Hepatocyte (in vitro differentiated cells): ENCODE measurements around the gene TNFRSF14. TPM values are rescaled to one million over a fixed set of nuclear protein-coding genes. Genes with fewer than 3 reads are reported as not detected.

Experiments
- DNase-seq: peaks from one replicate; pipeline ENCODE4 v3.0.0-alpha.2; 2016; ENCODE audit warnings: low spot score
- H2AFZ ChIP-seq: fragments of 200-600 bp; sonication (generic); 2 replicates; pipeline ENCODE4 v1.6.0; 2016; ENCODE audit warnings: antibody characterized with exemption, mild to moderate bottlenecking
- H3K27ac ChIP-seq: fragments of 200-600 bp; sonication (generic); 2 replicates; pipeline ENCODE4 v1.5.1; 2016; ENCODE audit warnings: mild to moderate bottlenecking
- H3K27me3 ChIP-seq: fragments of 200-600 bp; sonication (generic); 2 replicates; pipeline ENCODE4 v1.6.1; 2016
- H3K36me3 ChIP-seq: fragments of 200-600 bp; sonication (generic); replicated peaks from 2 replicates; pipeline ENCODE4 v1.5.1; 2016; ENCODE audit warnings: low read depth; ENCODE audit not compliant: insufficient read depth
- H3K4me1 ChIP-seq: fragments of 200-600 bp; sonication (generic); 2 replicates; pipeline ENCODE4 v1.5.1; 2016; ENCODE audit warnings: mild to moderate bottlenecking, moderate library complexity; ENCODE audit not compliant: insufficient read depth
- H3K4me2 ChIP-seq: fragments of 200-600 bp; sonication (generic); 2 replicates; pipeline ENCODE4 v1.6.0; 2016
- H3K4me3 ChIP-seq: fragments of 200-600 bp; sonication (generic); 2 replicates; pipeline ENCODE4 v1.5.1; 2016; ENCODE audit warnings: mild to moderate bottlenecking
- H3K79me2 ChIP-seq: fragments of 200-600 bp; sonication (generic); 2 replicates; pipeline ENCODE4 v1.6.0; 2017; ENCODE audit warnings: mild to moderate bottlenecking
- H3K9me2 ChIP-seq: fragments of 200-600 bp; sonication (generic); replicated peaks from 2 replicates; pipeline ENCODE4 v1.6.0; 2017; ENCODE audit warnings: mild to moderate bottlenecking; ENCODE audit not compliant: insufficient read depth
- H3K9me3 ChIP-seq: fragments of 200-600 bp; sonication (generic); 2 replicates; pipeline ENCODE4 v1.5.1; 2016; ENCODE audit warnings: low read depth, mild to moderate bottlenecking
- H4K20me1 ChIP-seq: fragments of 200-600 bp; sonication (generic); 2 replicates; pipeline ENCODE4 v1.6.0; 2016; ENCODE audit warnings: mild to moderate bottlenecking; ENCODE audit not compliant: insufficient read depth, poor library complexity, severe bottlenecking
- EZH2 ChIP-seq: fragments of 200-600 bp; sonication (generic); IDR thresholded peaks from 2 replicates; pipeline ENCODE4 v1.6.1; 2016; ENCODE audit warnings: antibody characterized with exemption, mild to moderate bottlenecking, borderline replicate concordance
- EZH2phosphoT487 ChIP-seq: fragments of 200-600 bp; sonication (generic); IDR thresholded peaks from one replicate; pipeline ENCODE4 v1.6.1; 2018; ENCODE audit warnings: antibody characterized with exemption, mild to moderate bottlenecking, low read depth, moderate library complexity; ENCODE audit not compliant: unreplicated experiment, severe bottlenecking
- WGBS: methylation state at CpG from one replicate; pipeline ENCODE4 v1.1.6; 2016; ENCODE audit warnings: low lambda C conversion rate; ENCODE audit errors: missing lambda C conversion rate; 5-methylcytosine and 5-hydroxymethylcytosine counted together
- polyA plus RNA-seq: library from polyadenylated mRNA; unstranded; fragments of >200 nt; fragmentation: Nextera tagmentation; extraction: Ambion mirVana; gene quantifications from 2 replicates; pipeline ENCODE4 v1.2.1, GENCODE V29; 2016
- total RNA-seq: library from RNA; depleted of rRNA; stranded (reverse); fragments of >200 nt; gene quantifications from 2 replicates; pipeline ENCODE4 v1.2.3, GENCODE V29; 2014
- TF ChIP-seq, protein P1 (sequence below): fragments of 200-600 bp; sonication (generic); IDR thresholded peaks from 2 replicates; pipeline ENCODE4 v1.5.1; 2016; ENCODE audit warnings: antibody characterized with exemption, mild to moderate bottlenecking; ENCODE audit not compliant: poor library complexity

The TNFRSF14 gene
- total and polyA plus RNA-seq, 2 experiments from 2014 or later, result 5.3 to 6.1 TPM

DNA sequence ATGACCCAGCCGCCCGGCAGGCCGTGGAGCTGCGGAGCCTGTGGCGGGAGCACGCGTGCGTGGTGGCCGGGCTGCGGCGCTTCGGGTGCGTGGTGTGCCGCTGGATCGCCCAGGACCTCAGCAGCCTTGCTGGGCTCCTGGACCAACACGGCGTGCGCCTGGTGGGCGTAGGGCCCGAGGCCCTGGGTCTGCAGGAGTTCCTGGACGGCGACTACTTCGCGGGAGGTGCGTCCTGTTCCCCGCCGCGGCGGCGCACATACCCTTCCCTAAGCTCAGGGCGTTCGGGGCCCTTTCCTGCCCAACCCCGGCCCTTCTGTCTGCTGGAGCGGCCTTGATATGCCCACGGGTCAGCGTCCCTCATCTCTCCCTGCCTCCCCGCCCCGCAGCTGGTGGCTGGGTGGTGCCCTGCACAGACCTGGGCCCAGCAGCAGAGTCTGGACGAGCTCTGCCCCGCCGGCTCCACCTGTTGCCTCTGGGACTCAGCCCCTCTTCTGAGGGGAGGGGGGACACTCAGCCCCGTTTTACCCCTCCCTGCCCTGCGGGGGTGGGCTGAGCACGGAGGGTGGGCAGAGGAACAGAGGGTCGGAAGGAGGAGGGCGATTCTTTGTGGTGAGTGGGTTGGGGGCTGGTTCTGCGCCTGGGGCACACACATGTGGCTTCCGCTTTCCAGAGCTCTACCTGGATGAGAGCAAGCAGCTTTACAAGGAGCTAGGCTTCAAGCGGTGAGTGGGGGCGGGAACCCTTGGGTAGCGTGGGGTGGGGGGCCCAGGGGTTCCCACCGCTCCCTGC is 31.1 kb downstream of the TNFRSF14 start:
- Histone ChIP-seq H3K36me3 (no peaks in the 10 kb centered on the region), H3K4me2 (peak overlapping the region; percentile 98), H3K27me3 (no peaks in the 10 kb centered on the region), H3K79me2 (peaks cover 10% of the 10 kb centered on the region), H3K4me1 (peaks cover 26% of the 10 kb centered on the region), H3K4me3 (peak overlapping the region; percentile 52), H2AFZ (peak overlapping the region; percentile 24), H3K9me3 (no peaks in the 10 kb centered on the region), H4K20me1 (no peaks in the 10 kb centered on the region), H3K9me2 (no peaks in the 10 kb centered on the region), H3K27ac (peak overlapping the region; percentile 47)
- 12% methylated on average over 27 of the region's 52 CpGs for WGBS
- no peak for DNase-seq
- TF ChIP-seq EZH2, result no peak
- TF ChIP-seq, protein P1, sequence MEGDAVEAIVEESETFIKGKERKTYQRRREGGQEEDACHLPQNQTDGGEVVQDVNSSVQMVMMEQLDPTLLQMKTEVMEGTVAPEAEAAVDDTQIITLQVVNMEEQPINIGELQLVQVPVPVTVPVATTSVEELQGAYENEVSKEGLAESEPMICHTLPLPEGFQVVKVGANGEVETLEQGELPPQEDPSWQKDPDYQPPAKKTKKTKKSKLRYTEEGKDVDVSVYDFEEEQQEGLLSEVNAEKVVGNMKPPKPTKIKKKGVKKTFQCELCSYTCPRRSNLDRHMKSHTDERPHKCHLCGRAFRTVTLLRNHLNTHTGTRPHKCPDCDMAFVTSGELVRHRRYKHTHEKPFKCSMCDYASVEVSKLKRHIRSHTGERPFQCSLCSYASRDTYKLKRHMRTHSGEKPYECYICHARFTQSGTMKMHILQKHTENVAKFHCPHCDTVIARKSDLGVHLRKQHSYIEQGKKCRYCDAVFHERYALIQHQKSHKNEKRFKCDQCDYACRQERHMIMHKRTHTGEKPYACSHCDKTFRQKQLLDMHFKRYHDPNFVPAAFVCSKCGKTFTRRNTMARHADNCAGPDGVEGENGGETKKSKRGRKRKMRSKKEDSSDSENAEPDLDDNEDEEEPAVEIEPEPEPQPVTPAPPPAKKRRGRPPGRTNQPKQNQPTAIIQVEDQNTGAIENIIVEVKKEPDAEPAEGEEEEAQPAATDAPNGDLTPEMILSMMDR, result no peak
- TF ChIP-seq EZH2phosphoT487, result no peak

GRCh38 chr1:2587860-2588571 is 31.8 kb downstream of the TNFRSF14 start:
- DNase-seq, result no peak
- H4K20me1 ChIP-seq, result no peaks in the 10 kb centered on the region
- no peaks in the 10 kb centered on the region for H3K9me3 ChIP-seq
- TF ChIP-seq, protein P1, result no peak
- no peak for TF ChIP-seq EZH2phosphoT487
- no peak for TF ChIP-seq EZH2
- no peaks in the 10 kb centered on the region for H3K27me3 ChIP-seq
- no peaks in the 10 kb centered on the region for H3K36me3 ChIP-seq
- H3K27ac ChIP-seq, result no peak overlapping the region
- H3K9me2 ChIP-seq, result no peaks in the 10 kb centered on the region
- H3K79me2 ChIP-seq, result peaks cover 10% of the 10 kb centered on the region
- H3K4me2 ChIP-seq, result peak overlapping the region; percentile 98
- H2AFZ ChIP-seq, result no peak overlapping the region
- H3K4me1 ChIP-seq, result peaks cover 24% of the 10 kb centered on the region
- WGBS, result 84% methylated on average over 15 of the region's 19 CpGs
- H3K4me3 ChIP-seq, result no peak overlapping the region

GRCh38 chr1:2588661-2589430 is 32.7 kb downstream of the TNFRSF14 start:
- H3K79me2 ChIP-seq, result peaks cover 10% of the 10 kb centered on the region
- H3K4me1 ChIP-seq, result peaks cover 16% of the 10 kb centered on the region
- H3K27me3 ChIP-seq, result no peaks in the 10 kb centered on the region
- H3K4me2 ChIP-seq, result no peak overlapping the region
- TF ChIP-seq EZH2, result no peak
- TF ChIP-seq, protein P1, result no peak
- no peak for TF ChIP-seq EZH2phosphoT487
- 93% methylated on average over 21 of the region's 23 CpGs for WGBS
- no peaks in the 10 kb centered on the region for H4K20me1 ChIP-seq
- H3K4me3 ChIP-seq, result no peak overlapping the region
- no peaks in the 10 kb centered on the region for H3K9me3 ChIP-seq
- DNase-seq, result no peak
- no peak overlapping the region for H3K27ac ChIP-seq
- no peak overlapping the region for H2AFZ ChIP-seq
- no peaks in the 10 kb centered on the region for H3K36me3 ChIP-seq
- no peaks in the 10 kb centered on the region for H3K9me2 ChIP-seq
